Activated CD8-positive, alpha-beta memory T cell treated with anti-CD3 and anti-CD28 coated beads, Interleukin-2, amount 50 U/mL, for 1 hour (primary cell): ENCODE data around the gene ACP5.

Source experiments
- DNase-seq: peaks from one replicate; pipeline ENCODE4 v3.0.0-alpha.2; 2020; ENCODE audit errors: extremely low read depth

The ACP5 gene

GRCh38 chr19:11547929-11548700 is 29.3 kb downstream of the ACP5 start:
- no peak for DNase-seq

GRCh38 chr19:11541238-11541637 is 36.2 kb downstream of the ACP5 start:
- DNase-seq = no peak

- DNase-seq = no peak
Measured at GRCh38 chr19:11540645-11541044, 36.8 kb downstream of the ACP5 start.

GRCh38 chr19:11539495-11540365 is 37.7 kb downstream of the ACP5 start:
- DNase-seq = no peak

GRCh38 chr19:11538232-11539036 is 39.0 kb downstream of the ACP5 start, which contains the start of gene CNN1:
TSS of gene CNN1 (plus strand) at chr19:11538851. CDS start at chr19:11538928, 77 bp downstream.
- no peak for DNase-seq

GRCh38 chr19:11535792-11536595 is 41.5 kb downstream of the ACP5 start:
- DNase-seq = peak; percentile 36

GRCh38 chr19:11534948-11535347 is 42.5 kb downstream of the ACP5 start:
- no peak for DNase-seq

- DNase-seq = no peak
Measured at GRCh38 chr19:11534538-11534937, 42.9 kb downstream of the ACP5 start.

GRCh38 chr19:11530432-11530831 is 47.0 kb downstream of the ACP5 start:
- no peak for DNase-seq

GRCh38 chr19:11528551-11529341 is 48.7 kb downstream of the ACP5 start, which contains the start of gene ECSIT:
TSS of gene ECSIT (minus strand) at chr19:11529134. CDS start at chr19:11519170, 9,964 bp downstream.
- peak; percentile 75 for DNase-seq
